Measurements from ENCODE around the gene DDX10.

- TF ChIP-seq CTCF (IDR thresholded peaks at IDR 0.05; ENCODE audit: borderline replicate concordance, extremely low read depth, low read length, poor library complexity, severe bottlenecking) (no peak), EZH2 (IDR thresholded peaks at IDR 0.05; ENCODE audit: borderline replicate concordance, low read depth, low read length, severe bottlenecking) (no peak)
Measured at GRCh38 chr11:108958368-108959104, 293.7 kb downstream of the DDX10 start.
